NCI-H345 (cell line): ENCODE measurements around the gene GRAMD1B.
"Not testable (repeated sequence)": the region's sequence is repeated elsewhere in the genome, so short reads cannot be mapped to it uniquely, and the experiment has no call there.

Experiments
- DNase-seq: peaks from one replicate; lab custom pipeline; 2025; lab: John Stamatoyannopoulos, UW

The GRAMD1B gene

GRCh38 chr11:123509737-123510578, 79.9 kb downstream of the GRAMD1B start:
- no peak for DNase-seq

- no peak for DNase-seq
Observed at GRCh38 chr11:123510579-123510905, 80.5 kb downstream of the GRAMD1B start.

DNA sequence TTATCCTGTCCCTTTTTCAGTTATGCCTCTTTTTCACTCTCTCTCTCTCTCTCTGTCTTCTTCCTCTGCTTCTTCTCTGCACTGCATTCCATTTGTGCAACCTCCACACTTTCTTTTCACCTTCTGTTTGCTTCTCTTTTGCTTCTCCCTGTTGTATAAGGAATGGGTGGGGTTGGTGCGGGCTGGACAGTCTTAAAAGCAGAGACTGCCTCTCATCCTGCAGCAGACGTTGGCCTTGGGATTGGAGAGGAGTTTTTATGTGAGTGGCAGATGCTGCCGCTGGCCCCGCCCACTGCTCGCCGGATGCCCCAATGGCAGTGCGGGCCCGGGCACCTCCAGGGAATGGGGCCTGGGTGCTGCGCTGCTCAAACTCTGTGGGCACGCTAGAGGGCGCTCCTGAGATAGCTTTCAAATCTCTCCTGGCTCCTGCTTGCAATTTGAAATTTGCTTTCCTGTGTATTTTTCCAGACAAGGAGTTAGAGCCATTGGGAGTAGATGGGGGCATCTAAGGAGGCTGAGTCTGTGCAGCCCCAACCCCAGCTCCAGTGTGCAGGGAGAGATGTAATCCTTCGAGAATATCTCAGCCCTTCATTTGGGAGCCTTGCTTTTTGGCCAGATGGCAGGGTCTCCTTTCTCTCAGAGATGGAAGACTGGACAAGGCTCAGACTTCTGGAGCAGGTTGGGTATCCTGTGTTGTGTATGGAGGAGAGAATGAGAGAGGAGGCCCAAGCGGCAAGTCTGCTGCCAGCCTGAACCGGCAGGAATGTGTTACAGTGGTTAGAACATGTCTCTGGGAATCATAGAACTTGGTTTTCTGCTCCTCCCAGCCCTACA, 81.2 kb downstream of the GRAMD1B start:
- DNase-seq = peak; percentile 85

DNA sequence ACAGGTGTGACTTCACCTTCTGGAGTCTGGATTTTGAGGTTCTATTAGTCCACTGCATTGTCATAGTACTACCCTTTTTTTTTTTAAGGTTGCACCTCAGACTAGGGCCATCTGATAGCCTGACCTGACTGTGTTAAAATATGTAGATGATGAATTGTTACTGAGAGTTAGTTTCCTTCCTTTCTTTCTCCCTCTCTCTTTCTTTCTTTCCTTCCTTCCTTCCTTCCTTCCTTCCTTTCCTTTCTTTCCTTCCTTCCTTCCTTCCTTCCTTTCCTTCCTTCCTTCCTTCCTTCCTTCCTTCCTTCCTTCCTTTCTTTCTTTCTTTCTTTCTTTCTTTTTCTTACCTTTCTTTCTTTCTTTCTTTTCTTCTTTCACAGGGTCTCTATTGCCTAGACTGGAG, 83.2 kb downstream of the GRAMD1B start:
- DNase-seq = not testable (repeated sequence)

- DNase-seq = no peak
Observed at GRCh38 chr11:123516238-123516637, 86.2 kb downstream of the GRAMD1B start.

DNA sequence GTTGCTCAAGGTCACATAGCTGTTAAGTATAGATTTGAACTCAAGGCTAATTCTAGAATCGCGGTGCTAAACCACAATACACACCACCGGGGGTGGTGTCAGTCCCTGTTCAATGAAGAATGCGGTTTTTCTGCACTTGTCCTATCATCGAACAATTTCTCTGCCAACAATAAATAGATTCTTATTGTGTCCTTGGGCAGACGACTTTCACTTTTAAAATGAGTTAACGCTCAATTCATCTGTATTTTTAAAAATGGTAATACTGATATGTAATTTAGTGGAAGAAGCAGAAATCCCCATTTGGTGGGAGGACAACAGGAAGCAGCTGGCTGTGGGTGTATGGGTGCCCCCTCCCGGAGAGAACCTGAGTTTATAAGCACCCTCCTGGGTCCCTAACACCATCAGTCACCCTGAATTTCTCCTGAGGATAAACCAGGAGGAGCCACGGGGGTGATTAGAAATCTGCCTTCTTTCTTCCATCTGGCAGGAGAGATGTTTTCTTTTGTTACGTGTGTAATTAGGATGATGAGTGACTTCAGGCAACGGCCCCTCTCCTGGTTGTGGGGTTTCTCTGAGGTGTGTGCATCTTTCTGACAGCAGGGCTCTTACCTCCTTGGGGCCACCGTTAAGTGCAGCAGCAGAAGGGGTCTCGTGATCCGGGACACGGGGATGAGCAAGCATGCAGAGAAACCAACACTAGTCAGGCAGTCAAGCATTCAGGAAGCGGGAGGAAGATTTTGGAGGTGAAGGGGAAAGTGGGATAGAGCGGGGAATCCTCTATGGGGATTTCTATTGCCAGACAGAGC, 87.7 kb downstream of the GRAMD1B start:
- no peak for DNase-seq

DNA sequence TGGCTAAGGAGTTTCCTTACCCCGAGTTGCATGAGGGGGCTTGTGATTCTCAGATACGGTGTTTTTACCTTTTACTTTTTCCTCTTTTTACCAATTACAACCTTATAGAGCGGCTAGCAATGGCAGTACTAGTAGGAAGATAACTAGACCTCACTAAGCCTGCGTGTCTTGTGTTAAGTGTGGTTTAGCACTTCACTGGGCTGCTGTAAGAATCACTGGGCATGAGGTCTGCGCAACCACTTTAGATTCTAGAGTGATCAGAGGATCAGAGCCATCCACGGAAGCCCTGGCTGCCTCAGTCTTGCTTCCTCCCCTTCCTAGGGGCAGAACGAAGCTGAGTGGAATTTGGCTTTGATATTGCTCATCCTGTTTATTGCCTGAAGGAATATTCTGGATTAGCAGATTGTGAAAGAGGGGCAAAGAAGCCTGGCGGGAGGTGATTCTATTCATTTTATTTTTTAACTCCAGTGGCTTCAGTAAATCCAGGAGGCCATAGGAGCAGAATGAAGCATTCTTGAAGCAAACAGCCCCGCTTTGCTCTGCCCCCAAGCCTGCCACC, 88.5 kb downstream of the GRAMD1B start:
- DNase-seq = no peak

- DNase-seq = no peak
Observed at GRCh38 chr11:123519055-123519796, 89.2 kb downstream of the GRAMD1B start.

DNA sequence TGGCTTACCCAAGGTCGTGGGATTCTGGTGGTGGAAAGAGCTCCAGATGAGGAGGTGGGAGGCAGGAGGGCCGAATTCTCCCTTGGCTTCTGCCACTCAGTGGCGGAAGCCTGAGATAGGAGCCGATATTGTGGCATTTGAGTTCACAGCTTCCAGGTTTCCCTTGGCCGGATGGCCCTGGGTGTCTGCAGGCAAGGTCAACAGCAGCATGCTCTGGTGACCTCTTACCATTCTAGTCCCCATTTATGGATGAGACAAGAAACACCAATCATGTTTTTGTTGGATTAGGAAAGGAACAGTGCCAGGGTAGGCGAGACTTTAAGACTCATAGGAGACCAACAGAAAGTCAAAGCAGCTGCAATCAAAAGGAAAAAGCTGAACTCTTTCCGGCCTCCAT, 89.7 kb downstream of the GRAMD1B start:
- DNase-seq = no peak

GRCh38 chr11:123520476-123520875, 90.4 kb downstream of the GRAMD1B start:
- not testable (repeated sequence) for DNase-seq

DNA sequence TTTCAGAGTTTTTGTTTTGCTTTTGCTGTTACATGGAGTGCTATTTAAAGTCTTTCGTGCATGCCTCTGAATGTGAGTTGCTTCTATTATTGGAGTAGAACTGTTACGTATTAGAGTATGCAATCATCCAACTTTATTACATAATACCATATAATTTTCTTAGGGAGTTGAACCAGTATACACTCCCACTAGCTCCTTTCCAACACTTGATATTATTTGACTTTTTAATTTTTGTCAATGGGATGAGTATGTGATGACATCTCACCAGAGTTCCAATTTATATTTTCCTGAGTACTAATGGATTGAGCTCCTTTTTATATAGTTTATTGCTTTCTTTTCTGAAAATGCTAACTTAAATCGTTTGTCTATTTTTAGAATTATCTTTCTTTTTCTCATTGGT, 90.9 kb downstream of the GRAMD1B start:
- no peak for DNase-seq

- DNase-seq = no peak
Observed at GRCh38 chr11:123521930-123522329, 91.9 kb downstream of the GRAMD1B start.

GRCh38 chr11:123523539-123523938, 93.5 kb downstream of the GRAMD1B start:
- no peak for DNase-seq

- no peak for DNase-seq
Observed at GRCh38 chr11:123525097-123525496, 95.0 kb downstream of the GRAMD1B start.

DNA sequence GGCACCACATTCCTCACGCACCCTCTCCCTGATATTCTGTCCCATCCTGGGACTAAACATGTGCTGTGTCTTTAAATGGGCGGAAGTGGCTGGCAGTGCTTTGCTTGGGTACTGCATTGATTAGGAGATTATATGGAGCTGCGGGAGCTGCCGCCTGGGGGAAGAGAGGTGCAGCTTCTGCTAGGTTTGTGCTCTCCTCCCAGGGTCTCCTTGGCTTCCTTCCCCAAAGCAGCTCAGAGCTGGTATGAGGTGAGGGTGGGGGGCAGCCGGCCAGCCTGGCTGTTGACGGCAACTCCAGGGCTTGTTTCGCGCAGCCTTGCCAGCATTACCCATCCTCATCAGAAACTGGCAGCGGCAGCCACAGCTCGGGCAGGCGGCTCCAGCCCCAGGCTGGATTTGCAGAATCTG, 95.4 kb downstream of the GRAMD1B start:
- no peak for DNase-seq

DNA sequence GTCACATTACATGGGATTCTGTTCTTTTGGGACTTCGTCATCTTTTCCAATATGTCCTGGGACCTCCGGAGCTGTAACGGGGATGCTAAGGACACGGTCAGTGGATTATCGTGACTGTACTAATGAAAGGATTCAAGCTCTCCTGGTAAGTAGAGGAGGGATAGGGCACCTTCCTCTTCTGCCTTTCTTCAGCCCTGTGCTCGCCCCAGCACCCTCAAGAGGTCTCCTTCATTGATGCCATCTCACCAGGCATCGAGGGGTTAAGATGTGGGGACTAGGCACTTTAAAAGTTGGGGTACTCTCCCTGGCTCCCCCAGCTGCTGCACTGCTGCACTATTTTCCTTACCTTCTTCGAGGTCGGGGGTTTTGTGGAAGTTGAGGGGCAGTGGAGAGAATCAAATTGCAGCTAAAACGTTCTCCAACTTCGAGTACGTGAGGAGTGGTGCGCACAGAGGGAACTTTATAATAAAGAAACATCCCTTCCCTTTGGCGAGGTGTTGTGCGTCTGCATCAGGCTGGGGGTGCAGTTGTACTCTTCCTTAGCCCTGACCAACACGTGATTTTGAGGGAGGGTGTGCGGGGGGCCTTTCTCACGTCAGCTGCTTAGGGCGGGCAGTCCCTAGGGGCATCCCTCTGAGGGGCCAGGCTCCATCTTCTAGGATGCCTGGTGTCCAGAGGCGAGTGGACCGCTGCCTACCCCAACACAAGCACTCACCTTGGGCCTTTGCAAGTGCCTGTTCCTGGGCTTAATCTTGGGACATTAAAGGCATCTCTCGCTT, 96.1 kb downstream of the GRAMD1B start:
- no peak for DNase-seq

DNA sequence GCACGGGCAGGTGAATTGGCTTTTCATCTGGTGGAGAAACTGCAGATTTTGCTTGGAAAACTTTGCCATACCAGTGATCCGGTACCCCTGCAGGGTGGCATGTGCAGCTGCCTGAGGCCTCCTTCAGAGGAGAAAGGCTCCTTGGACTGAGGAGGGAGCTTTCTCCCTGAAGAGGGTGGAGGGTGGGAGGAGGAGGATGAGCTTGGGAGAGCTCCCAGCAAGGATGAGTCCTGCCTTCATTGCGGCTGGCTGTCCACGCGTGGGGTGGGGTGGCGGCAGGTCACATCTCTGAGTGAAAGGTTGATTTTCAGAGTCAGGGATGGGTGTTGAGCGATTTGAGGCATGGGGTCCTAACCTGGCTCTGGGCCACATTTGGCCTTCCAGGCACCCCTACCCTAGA, 96.8 kb downstream of the GRAMD1B start:
- DNase-seq = no peak

DNA sequence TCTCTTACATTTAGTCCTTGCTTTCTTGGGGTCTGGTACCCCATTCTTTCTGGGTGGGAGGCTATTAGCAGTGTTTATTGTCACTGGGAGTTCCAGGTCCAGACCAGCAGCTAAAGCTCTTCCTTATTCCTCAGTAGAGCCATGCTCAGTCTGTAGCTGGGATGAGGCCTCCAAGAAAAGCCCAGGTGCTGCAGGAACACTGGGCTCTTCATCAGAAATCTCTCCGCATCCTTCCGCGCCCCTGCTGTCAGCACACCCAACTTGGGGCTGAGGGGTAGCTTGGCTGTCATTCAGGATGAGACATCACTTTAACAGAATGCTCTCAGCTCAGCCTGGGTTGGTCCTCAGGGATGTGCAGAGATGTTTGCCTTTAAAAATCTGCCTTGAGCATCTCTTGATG, 97.5 kb downstream of the GRAMD1B start:
- DNase-seq = no peak

DNA sequence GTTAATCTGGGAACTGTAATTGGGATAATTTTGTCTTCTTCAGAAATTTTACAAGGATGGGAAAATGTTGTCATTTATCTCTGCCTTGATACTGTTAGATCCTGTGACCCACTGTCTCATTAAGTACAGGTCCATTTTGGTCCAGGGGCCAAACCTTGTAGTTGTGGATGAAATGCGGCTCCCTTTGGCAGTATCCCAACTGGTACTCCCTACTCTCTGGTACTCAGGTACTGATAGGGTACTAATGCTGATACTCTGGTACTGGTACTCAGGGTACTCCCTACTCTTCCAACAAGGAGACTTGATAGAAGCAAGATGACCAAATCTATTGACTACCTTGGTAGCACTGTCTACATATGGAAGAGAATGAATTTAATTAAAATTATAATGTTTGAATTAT, 97.9 kb downstream of the GRAMD1B start:
- DNase-seq = no peak

DNA sequence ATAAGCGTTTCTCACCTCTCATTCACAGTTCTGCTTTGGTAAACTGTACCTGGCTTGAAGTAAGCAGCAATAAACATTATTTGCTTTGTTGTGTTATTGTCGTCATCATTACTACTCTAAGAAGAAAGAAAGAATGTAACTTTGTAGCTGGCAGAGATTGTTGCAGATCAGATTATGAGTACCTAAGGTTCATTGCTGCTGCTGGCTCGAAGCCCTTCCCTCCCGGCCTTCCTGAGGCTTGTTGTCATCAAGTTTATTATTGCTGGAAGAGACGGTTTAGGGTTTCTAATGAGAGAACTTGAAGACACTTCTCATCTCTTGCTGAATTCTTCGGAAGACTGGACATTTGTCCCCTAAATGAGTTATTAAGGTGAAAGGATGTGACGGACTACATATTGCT, 101.3 kb downstream of the GRAMD1B start:
- DNase-seq = no peak

DNA sequence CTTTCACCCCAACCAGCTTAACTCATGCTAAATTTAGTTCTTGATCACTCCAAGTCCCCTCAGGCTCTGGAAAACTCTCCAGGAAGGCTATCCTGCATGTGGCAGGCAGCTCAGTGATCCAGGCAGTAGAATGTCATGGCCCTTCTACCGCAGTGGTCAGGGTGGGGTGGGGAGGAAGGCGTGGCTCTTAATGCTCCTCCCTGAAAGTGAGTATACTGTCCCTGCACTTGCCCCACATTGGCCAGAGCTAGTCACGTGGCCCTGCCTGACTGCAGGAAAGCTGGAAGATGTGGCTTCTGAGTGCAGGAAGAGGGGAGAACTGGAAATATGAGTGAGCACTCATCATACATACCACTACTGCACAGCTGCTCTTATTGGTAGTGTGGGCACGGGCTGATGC, 102.1 kb downstream of the GRAMD1B start:
- DNase-seq = no peak
